Smooth muscle cell (in vitro differentiated cells): ENCODE results near the gene ARHGEF12. TPM values are rescaled to one million over a fixed set of nuclear protein-coding genes. Genes with fewer than 3 reads are reported as not detected.

Experiments used
- DNase-seq: peaks from one replicate; lab custom pipeline; 2025; ENCODE audit not compliant: unreplicated experiment; lab: John Stamatoyannopoulos, UW
- H2AFZ ChIP-seq: fragments of 200-600 bp; sonication (generic); 2 replicates; pipeline ENCODE4 v1.6.0; 2016; ENCODE audit warnings: antibody characterized with exemption, low read depth, mild to moderate bottlenecking
- H3F3A ChIP-seq: fragments of 200-600 bp; sonication (generic); 2 replicates; pipeline ENCODE4 v1.6.0; 2017; ENCODE audit warnings: antibody characterized with exemption, low read depth
- H3K27ac ChIP-seq: fragments of 200-600 bp; sonication (generic); 2 replicates; pipeline ENCODE4 v1.5.1; 2016; ENCODE audit warnings: low read depth, mild to moderate bottlenecking
- H3K27me3 ChIP-seq: fragments of 200-600 bp; sonication (generic); 2 replicates; pipeline ENCODE4 v1.6.1; 2016; ENCODE audit warnings: low read depth, mild to moderate bottlenecking
- H3K36me3 ChIP-seq: fragments of 200-600 bp; sonication (generic); 2 replicates; pipeline ENCODE4 v1.5.1; 2016; ENCODE audit warnings: low read depth
- H3K4me1 ChIP-seq: fragments of 200-600 bp; sonication (generic); 2 replicates; pipeline ENCODE4 v1.5.1; 2016; ENCODE audit warnings: low read depth
- H3K4me2 ChIP-seq: fragments of 200-600 bp; sonication (generic); 2 replicates; pipeline ENCODE4 v1.6.0; 2016; ENCODE audit warnings: mild to moderate bottlenecking
- H3K4me3 ChIP-seq: fragments of 200-600 bp; sonication (generic); 2 replicates; pipeline ENCODE4 v1.5.1; 2016; ENCODE audit warnings: mild to moderate bottlenecking
- H3K79me2 ChIP-seq: fragments of 200-600 bp; sonication (generic); 2 replicates; pipeline ENCODE4 v1.6.0; 2016; ENCODE audit warnings: low read depth, mild to moderate bottlenecking
- H3K9ac ChIP-seq: fragments of 200-600 bp; sonication (generic); 2 replicates; pipeline ENCODE4 v1.6.0; 2016; ENCODE audit warnings: low read depth
- H3K9me3 ChIP-seq: fragments of 200-600 bp; sonication (generic); replicated peaks from 2 replicates; pipeline ENCODE4 v1.5.1; 2016; ENCODE audit warnings: low read depth
- H4K20me1 ChIP-seq: fragments of 200-600 bp; sonication (generic); 2 replicates; pipeline ENCODE4 v1.6.0; 2016; ENCODE audit warnings: low read depth
- WGBS: methylation state at CpG from one replicate; pipeline ENCODE4 v1.1.7; 2016; ENCODE audit warnings: low lambda C conversion rate; 5-methylcytosine and 5-hydroxymethylcytosine counted together
- polyA plus RNA-seq: library from polyadenylated mRNA; unstranded; fragments of >200 nt; fragmentation: Nextera tagmentation; extraction: Ambion mirVana; gene quantifications from 2 replicates; pipeline ENCODE4 v1.2.1, GENCODE V29; 2016
- total RNA-seq: library from RNA; depleted of rRNA; stranded (reverse); fragments of >200 nt; gene quantifications from 2 replicates; pipeline ENCODE4 v1.2.3, GENCODE V29; 2014
- TF ChIP-seq, protein P1 (sequence below): fragments of 200-600 bp; sonication (generic); IDR thresholded peaks from 2 replicates; pipeline ENCODE4 v1.5.1; 2017; ENCODE audit warnings: borderline replicate concordance, mild to moderate bottlenecking, antibody characterized with exemption; ENCODE audit not compliant: insufficient read depth, poor library complexity, severe bottlenecking

Gene ARHGEF12
- total and polyA plus RNA-seq, 2 experiments from 2014 or later: 24.6 to 89.4 TPM

DNA sequence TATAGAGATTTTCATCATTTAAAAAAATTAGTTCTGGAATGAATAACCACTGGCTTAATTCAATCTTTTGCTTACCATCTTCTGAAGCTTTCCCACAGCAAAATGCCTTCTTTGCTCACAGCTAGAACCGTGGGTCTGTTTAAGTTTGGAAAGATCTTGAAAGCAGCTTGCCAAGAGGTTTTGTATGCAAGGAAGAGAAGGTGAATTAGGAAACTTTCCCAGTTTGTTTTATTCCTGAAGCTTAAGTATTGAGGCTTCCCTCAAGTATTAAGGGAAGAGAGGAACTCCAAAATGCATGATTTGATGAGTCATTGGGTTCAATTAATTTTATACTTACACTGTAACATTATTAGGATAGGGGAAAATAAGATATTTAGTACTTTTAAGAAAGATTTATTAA lies 1.9 kb upstream of the ARHGEF12 start:
- DNase-seq: no peak
- H3K4me3 ChIP-seq: no peak overlapping the region
- H3K79me2 ChIP-seq: peaks cover 29% of the 10 kb centered on the region
- no peak overlapping the region for H3K9ac ChIP-seq
- WGBS: 72% methylated on average over 1 of the region's 1 CpG
- peaks cover 44% of the 10 kb centered on the region for H3F3A ChIP-seq
- TF ChIP-seq, protein P1, sequence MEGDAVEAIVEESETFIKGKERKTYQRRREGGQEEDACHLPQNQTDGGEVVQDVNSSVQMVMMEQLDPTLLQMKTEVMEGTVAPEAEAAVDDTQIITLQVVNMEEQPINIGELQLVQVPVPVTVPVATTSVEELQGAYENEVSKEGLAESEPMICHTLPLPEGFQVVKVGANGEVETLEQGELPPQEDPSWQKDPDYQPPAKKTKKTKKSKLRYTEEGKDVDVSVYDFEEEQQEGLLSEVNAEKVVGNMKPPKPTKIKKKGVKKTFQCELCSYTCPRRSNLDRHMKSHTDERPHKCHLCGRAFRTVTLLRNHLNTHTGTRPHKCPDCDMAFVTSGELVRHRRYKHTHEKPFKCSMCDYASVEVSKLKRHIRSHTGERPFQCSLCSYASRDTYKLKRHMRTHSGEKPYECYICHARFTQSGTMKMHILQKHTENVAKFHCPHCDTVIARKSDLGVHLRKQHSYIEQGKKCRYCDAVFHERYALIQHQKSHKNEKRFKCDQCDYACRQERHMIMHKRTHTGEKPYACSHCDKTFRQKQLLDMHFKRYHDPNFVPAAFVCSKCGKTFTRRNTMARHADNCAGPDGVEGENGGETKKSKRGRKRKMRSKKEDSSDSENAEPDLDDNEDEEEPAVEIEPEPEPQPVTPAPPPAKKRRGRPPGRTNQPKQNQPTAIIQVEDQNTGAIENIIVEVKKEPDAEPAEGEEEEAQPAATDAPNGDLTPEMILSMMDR: no peak
- H3K27ac ChIP-seq: no peak overlapping the region
- no peaks in the 10 kb centered on the region for H3K27me3 ChIP-seq
- peaks cover 31% of the 10 kb centered on the region for H3K4me1 ChIP-seq
- peaks cover 30% of the 10 kb centered on the region for H4K20me1 ChIP-seq
- H3K4me2 ChIP-seq: no peak overlapping the region
- no peak overlapping the region for H2AFZ ChIP-seq
- no peaks in the 10 kb centered on the region for H3K9me3 ChIP-seq
- H3K36me3 ChIP-seq: no peaks in the 10 kb centered on the region

DNA sequence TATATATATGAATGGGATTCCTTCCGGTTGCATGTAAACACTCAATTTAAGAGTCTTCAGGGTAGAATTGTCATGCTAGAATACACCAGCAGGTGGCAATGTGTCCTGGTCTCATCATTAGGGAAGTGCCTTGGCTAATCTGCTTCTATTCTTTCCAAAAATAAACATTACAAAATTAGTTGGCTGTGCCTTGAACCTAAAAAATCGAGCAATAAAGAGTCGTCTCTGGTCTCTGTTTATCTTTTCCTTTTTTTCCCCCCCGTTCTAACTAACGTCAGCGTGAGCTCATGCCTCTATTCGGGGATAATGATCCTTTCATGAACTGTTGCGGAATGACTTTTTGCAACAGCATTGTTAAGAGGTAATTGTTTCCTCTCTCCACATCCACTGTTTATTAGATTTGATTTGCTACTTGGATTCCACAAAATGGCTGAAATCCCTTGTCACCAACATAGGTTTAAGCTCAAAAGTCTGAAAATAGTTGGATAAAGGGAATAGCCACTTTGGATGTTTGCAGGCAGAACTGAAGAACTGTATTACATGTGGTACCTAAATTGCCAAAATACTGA lies 1.2 kb upstream of the ARHGEF12 start:
- Histone ChIP-seq H3K4me2 (peak overlapping the region; percentile 98), H3K79me2 (peaks cover 36% of the 10 kb centered on the region), H3K27me3 (no peaks in the 10 kb centered on the region), H3K36me3 (no peaks in the 10 kb centered on the region), H3K4me1 (peaks cover 37% of the 10 kb centered on the region), H4K20me1 (peaks cover 37% of the 10 kb centered on the region), H3F3A (peaks cover 42% of the 10 kb centered on the region), H3K27ac (peak overlapping the region; percentile 81), H3K4me3 (peak overlapping the region; percentile 91), H3K9ac (peak overlapping the region; percentile 89), H2AFZ (peak overlapping the region; percentile 78), H3K9me3 (no peaks in the 10 kb centered on the region)
- WGBS: 4% methylated on average over 8 of the region's 8 CpGs
- DNase-seq: no peak
- TF ChIP-seq, protein P1: peak; percentile 67

- Histone ChIP-seq H2AFZ (peak overlapping the region; percentile 78), H3K9ac (peak overlapping the region; percentile 89), H4K20me1 (peaks cover 42% of the 10 kb centered on the region), H3K9me3 (no peaks in the 10 kb centered on the region), H3K36me3 (no peaks in the 10 kb centered on the region), H3K4me1 (peaks cover 40% of the 10 kb centered on the region), H3K27ac (peak overlapping the region; percentile 81), H3K79me2 (peaks cover 41% of the 10 kb centered on the region), H3F3A (peaks cover 37% of the 10 kb centered on the region), H3K4me3 (peak overlapping the region; percentile 91), H3K27me3 (no peaks in the 10 kb centered on the region), H3K4me2 (peak overlapping the region; percentile 98)
- 3% methylated on average over 19 of the region's 19 CpGs for WGBS
- DNase-seq: no peak
- TF ChIP-seq, protein P1: no peak
Measured at GRCh38 chr11:120335556-120335907, 681 bp upstream of the ARHGEF12 start.
